Mesothelial cell of epicardium (in vitro differentiated cells): Measurements from ENCODE around the gene UBE2G2. TPM values are rescaled to one million over a fixed set of nuclear protein-coding genes. Genes with fewer than 3 reads are reported as not detected.
A peak's percentile ranks its signal among the peaks of the same experiment; 100 is the strongest.

Experiments
- DNase-seq, 2 experiments: peaks; one replicate each; pipeline ENCODE4 v3.0.0; 2021; ENCODE audit warnings: low spot score in 2 of 2; ENCODE audit not compliant: unreplicated experiment in 2 of 2
- H3K27ac Mint-ChIP-seq: 2 replicates; pipeline ENCODE4 v1.8.0; 2021; ENCODE audit warnings: mixed read lengths
- H3K27me3 Mint-ChIP-seq: 2 replicates; pipeline ENCODE4 v1.8.0; 2021; ENCODE audit warnings: low read depth, mixed read lengths
- H3K36me3 Mint-ChIP-seq: 2 replicates; pipeline ENCODE4 v1.8.0; 2021; ENCODE audit warnings: mixed read lengths
- H3K4me1 Mint-ChIP-seq: 2 replicates; pipeline ENCODE4 v1.8.0; 2021; ENCODE audit warnings: mixed read lengths
- H3K4me3 Mint-ChIP-seq: 2 replicates; pipeline ENCODE4 v1.8.0; 2021; ENCODE audit warnings: mild to moderate bottlenecking, moderate library complexity, mixed read lengths
- H3K9me3 Mint-ChIP-seq: 2 replicates; pipeline ENCODE4 v1.8.0; 2021; ENCODE audit warnings: mixed read lengths
- total RNA-seq: library from RNA; stranded (reverse); gene quantifications from 3 replicates; pipeline ENCODE4 v1.2.1, GENCODE V29; 2021
- TF ChIP-seq, protein P1 (sequence below): fragments of 200-600 bp; sonication (generic); IDR thresholded peaks from one replicate; pipeline ENCODE4 v1.5.0; 2021; ENCODE audit warnings: antibody characterized with exemption; ENCODE audit not compliant: unreplicated experiment

Gene UBE2G2
- total RNA-seq, 1 donor from 2014 or later = 95.4 TPM

DNA sequence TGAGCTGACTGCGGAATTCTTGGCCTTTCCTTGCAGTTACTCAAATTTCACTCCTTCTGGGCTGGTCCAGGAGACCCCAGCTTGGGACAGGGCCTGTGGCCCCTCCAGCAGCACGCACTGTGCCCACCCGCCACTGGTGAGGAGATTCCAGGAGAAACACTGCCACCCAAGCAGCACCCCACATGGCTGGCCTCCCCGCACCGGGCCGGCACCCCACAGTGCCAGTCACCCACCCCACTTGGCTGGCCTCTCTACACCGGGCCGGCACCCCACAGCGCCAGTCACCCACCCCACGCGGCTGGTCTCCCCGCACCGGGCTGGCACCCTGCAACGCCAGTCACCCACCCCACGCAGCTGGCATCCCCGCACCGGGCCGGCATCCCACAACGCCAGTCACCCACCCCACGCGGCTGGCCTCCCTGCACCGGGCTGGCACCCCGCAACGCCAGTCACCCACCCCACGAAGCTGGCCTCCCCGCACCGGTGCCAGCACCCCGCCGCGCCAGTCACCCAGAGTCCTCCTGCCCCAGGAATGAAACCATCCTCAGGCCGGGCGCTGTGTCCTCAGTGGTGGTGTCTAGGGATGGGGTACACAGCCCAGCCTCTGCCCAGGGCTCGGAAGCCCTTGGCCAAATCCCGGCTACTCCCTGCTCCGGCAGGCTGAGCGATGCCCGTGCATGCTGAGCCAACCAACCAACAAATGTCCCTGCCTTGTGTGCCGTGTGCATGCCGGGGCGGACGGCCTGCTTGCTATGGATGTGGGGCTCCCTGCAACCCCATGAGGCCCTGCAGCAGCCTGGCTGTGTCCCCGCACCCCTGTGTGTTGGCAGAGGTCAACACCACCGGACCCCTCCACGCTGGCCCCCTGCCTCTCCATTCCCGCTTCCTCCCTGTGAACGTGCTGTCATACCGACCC is 51.6 kb downstream of the UBE2G2 start:
- no peak for DNase-seq
- H3K27ac Mint-ChIP-seq = no peak overlapping the region
- peaks cover 10% of the 10 kb centered on the region for H3K27me3 Mint-ChIP-seq
- H3K4me1 Mint-ChIP-seq = peaks cover 12% of the 10 kb centered on the region
- TF ChIP-seq, protein P1, sequence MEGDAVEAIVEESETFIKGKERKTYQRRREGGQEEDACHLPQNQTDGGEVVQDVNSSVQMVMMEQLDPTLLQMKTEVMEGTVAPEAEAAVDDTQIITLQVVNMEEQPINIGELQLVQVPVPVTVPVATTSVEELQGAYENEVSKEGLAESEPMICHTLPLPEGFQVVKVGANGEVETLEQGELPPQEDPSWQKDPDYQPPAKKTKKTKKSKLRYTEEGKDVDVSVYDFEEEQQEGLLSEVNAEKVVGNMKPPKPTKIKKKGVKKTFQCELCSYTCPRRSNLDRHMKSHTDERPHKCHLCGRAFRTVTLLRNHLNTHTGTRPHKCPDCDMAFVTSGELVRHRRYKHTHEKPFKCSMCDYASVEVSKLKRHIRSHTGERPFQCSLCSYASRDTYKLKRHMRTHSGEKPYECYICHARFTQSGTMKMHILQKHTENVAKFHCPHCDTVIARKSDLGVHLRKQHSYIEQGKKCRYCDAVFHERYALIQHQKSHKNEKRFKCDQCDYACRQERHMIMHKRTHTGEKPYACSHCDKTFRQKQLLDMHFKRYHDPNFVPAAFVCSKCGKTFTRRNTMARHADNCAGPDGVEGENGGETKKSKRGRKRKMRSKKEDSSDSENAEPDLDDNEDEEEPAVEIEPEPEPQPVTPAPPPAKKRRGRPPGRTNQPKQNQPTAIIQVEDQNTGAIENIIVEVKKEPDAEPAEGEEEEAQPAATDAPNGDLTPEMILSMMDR = no peak
- no peak overlapping the region for H3K4me3 Mint-ChIP-seq
- peaks cover 6% of the 10 kb centered on the region for H3K36me3 Mint-ChIP-seq
- peaks cover 7% of the 10 kb centered on the region for H3K9me3 Mint-ChIP-seq

DNA sequence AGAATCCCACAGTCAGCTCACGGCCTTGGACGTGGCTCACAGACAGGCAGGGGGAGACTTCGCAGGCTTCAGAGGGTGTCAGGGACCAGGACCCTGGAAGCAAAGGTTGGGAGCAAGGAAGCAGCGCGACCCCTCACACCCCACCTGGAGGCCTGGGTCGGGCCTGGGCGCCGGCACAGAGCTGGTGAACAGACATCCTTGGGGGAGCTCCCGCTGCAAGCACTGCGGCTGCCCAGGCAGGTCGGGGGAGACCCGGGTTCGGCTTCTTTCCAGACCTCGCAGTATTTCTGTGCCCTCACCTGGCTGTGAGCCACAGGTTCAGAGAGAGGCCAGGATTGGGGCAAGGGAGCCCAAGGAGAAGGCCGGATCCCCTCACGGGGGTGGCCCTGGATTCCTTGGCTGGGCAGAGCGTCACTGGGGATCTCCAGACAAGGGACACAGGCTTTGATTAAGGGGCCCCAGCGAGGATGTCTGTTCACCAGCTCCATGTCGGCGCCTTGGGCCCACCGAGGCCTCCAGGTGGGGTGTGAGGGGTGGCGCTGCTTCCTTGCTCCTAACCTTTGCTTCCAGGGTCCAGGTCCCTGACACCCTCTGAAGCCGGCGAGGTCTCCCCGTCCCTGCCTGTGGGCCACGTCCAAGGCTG is 52.4 kb downstream of the UBE2G2 start:
- Mint-ChIP-seq H3K4me1 (peaks cover 12% of the 10 kb centered on the region), H3K9me3 (peaks cover 3% of the 10 kb centered on the region), H3K27me3 (peaks cover 10% of the 10 kb centered on the region), H3K4me3 (peak overlapping the region; percentile 6), H3K36me3 (peaks cover 3% of the 10 kb centered on the region), H3K27ac (no peak overlapping the region)
- DNase-seq = peak in 1 of 2 experiments; percentile 16
- TF ChIP-seq, protein P1 = no peak

DNA sequence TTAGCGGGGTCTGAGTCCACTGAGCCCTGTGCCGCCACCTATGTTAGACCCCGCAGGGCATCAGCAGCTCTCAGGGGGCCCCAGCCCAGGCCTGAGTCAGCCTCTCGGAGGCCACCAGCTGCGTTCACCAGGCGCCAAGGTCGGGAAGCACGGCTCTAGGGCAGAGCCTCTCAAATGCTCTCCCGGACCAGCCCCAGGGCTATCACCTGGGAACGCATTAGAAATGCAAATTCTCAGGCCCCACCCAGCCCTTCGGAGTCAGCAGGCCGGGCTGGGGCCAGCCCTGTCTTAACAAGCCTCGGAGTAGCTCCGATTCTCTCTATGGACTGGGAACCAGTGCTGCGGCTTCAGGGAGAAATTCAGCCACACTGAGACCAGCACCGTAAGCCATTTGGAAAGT is 53.0 kb downstream of the UBE2G2 start:
- Mint-ChIP-seq H3K27ac (no peak overlapping the region), H3K4me1 (peaks cover 12% of the 10 kb centered on the region), H3K27me3 (peaks cover 10% of the 10 kb centered on the region), H3K4me3 (peak overlapping the region; percentile 6), H3K36me3 (peaks cover under 1% of the 10 kb centered on the region), H3K9me3 (no peaks in the 10 kb centered on the region)
- DNase-seq = no peak
- TF ChIP-seq, protein P1 = no peak

DNA sequence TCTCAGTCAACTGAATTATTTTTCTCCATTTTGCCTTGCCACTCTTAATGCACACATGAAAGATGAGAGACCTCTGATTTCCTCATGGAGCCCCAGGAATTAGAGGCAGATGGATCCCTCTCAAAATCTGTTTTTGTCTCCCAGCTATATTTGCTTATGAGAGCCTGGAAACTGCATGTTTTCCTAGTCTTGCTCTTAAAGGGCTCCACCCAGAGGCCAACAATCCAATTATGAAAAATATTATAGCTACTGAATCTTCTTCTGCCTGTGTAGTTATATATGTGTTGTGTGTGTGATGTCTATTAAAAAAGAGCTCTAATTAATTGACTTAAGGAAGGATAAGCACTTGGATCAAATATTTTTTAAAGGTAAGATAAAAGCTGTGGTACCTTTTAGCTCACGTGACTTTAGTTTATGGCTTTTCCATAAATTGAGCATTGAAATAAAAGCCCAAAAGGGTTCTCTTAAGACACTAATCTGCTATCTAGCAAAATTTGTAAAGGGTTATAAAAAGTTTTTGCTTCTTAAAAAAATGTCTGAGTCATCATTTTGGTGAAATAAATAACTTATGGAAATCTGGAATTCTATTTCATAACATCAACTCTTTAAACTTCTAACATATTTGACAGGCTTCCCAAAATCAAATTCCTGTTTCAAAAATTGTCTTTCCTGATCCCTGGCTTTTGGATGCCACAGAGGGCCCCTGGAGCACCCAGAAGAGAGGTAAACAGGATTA is 59.0 kb downstream of the UBE2G2 start:
- Mint-ChIP-seq H3K27me3 (peaks cover 6% of the 10 kb centered on the region), H3K4me1 (peaks cover 8% of the 10 kb centered on the region), H3K4me3 (no peak overlapping the region), H3K27ac (no peak overlapping the region), H3K9me3 (peaks cover 4% of the 10 kb centered on the region), H3K36me3 (no peaks in the 10 kb centered on the region)
- no peak for DNase-seq
- TF ChIP-seq, protein P1 = no peak

DNA sequence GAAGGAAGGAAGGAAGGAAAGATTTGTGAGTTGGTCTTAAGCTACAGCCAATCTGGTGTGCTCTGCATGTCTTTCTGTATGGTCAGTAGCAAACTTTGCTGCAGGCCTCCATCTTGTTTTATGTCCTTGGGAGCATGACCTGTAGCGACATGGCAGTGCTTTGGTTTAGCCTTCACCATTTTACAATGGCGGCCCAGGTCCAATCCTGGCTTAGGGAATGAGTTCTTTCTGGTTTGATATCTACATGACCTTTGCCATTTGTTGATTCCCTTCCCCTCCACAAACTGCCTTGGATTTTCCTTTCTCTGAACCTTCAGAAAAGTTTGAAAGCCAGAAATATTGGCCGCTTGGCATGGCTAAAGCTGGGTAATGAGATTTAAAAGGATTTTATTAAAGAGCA is 59.7 kb downstream of the UBE2G2 start:
- Mint-ChIP-seq H3K27ac (no peak overlapping the region), H3K36me3 (no peaks in the 10 kb centered on the region), H3K4me1 (peaks cover 8% of the 10 kb centered on the region), H3K9me3 (peaks cover 4% of the 10 kb centered on the region), H3K4me3 (no peak overlapping the region), H3K27me3 (peaks cover 11% of the 10 kb centered on the region)
- DNase-seq = no peak
- TF ChIP-seq, protein P1 = no peak
